T follicular helper cell (primary cell): ENCODE data around the gene GPR150.

Experiments used
- DNase-seq: peaks from one replicate; pipeline ENCODE4 v3.0.0-alpha.2; 2020; ENCODE audit warnings: low read depth
- total RNA-seq, 2 experiments: gene quantifications; one replicate each; lab custom pipeline; 2026; lab: John Stamatoyannopoulos, UW

Gene GPR150
- 0.30 to 0.78 reads per million in 2 experiments for total RNA-seq

DNA sequence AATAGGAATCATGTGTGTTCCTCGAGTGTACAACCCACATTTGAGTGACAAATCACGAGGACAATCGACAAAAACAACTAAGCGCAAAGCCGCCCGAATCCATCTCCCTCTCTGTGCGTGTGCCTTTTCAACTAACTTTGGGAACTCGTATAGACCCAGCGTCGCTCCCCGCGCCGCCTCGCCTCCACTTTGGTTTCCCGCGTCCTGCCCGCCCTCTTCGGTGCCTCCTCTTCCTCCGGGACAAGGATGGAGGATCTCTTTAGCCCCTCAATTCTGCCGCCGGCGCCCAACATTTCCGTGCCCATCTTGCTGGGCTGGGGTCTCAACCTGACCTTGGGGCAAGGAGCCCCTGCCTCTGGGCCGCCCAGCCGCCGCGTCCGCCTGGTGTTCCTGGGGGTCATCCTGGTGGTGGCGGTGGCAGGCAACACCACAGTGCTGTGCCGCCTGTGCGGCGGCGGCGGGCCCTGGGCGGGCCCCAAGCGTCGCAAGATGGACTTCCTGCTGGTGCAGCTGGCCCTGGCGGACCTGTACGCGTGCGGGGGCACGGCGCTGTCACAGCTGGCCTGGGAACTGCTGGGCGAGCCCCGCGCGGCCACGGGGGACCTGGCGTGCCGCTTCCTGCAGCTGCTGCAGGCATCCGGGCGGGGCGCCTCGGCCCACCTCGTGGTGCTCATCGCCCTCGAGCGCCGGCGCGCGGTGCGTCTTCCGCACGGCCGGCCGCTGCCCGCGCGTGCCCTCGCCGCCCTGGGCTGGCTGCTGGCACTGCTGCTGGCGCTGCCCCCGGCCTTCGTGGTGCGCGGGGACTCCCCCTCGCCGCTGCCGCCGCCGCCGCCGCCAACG lies at the start of gene GPR150:
GPR150 (plus strand) TSS at position 58 of the 840 bp plus-strand sequence; CDS start at position 247, 189 bp downstream.
- peak; percentile 37 for DNase-seq

DNA sequence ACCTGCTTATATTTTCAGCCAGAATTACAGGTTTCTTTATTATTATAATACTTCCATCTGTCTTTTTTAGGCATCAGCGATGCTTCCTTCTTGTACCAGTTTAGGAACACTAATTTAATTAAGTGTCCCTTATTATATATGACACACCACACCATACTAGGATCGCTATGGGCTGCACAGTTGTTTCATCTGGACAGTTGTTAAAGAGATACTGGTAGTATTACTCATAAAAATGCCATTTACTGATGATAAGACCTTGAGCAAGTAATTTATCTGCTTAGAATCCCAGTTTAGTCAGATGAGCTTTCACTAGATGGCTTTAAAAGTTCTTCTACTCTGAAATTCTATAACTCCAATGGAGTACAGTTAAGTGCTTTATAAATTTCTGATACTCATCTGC lies 47.9 kb upstream of the GPR150 start:
- DNase-seq = no peak

DNA sequence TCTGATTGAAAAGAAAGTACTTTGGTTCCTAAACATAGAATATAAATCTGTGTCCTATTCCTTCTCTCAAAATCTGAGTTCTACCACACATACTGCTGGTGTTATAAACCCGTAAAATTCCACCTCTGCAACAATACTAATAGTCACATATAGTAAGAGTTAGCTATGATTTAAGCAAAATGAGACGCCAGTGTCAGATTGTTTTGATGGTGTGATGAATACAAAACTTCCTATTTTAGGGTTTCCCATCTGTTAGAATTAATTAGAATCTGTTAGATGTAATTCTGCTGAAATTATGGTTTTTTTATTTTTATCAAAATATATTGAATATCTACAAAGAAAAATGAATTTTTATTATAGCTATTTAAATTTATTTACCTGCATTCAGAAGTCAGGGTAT lies 38.3 kb upstream of the GPR150 start:
- DNase-seq = no peak

DNA sequence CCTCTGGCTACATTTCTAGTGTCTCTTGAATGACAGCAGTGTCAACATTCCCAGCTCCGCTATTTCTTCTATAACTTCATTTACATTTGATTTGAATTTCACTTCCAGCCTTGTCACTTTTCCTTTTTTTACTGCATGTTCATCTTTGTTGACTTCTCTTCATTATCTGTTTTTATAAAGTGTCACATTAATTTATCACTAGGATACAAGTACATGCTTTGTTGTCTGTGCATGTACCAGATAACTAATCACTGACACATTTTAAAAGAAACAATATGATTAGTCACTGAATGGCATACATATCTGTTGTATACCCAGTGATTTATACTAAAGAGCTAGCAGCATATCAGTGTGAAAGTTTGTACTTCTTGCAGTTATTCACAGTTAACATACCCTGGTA lies 35.9 kb upstream of the GPR150 start:
- DNase-seq = no peak

DNA sequence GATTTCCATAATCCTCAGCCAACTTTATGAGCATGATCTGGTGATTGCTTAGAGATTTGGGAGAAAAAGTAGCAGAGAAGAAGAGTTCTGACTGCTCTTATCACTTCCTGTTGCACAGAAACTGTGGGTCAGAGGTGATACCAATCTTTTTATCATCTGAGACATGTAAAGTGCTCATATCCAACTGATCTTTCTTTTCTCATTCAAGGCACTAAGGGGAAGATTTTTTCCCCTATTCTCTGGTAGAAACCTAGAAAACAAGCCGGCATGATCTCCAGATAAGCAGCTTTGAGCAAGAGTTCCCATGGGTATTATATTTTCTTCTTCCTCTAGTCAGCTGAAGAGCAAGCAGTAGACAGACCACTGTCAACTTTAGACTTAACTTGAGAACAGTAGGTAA lies 29.0 kb upstream of the GPR150 start:
- DNase-seq = no peak

DNA sequence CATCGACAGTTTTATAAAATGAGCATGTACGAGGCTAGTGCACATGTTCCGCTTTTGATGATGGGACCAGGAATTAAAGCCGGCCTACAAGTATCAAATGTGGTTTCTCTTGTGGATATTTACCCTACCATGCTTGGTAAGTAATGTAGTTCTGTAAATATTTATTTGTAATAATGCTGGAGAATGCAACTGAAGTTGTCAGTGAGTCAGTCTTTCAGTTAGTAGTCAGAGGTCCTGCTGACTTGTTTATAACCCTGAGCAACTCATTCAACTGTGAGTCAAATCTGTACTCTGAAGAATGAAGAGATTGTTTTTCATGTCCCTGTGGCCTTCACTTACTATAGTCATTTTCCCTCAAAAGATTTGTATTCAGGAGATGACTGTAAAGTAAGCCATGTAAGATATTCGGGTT lies 28.4 kb upstream of the GPR150 start:
- DNase-seq = no peak

DNA sequence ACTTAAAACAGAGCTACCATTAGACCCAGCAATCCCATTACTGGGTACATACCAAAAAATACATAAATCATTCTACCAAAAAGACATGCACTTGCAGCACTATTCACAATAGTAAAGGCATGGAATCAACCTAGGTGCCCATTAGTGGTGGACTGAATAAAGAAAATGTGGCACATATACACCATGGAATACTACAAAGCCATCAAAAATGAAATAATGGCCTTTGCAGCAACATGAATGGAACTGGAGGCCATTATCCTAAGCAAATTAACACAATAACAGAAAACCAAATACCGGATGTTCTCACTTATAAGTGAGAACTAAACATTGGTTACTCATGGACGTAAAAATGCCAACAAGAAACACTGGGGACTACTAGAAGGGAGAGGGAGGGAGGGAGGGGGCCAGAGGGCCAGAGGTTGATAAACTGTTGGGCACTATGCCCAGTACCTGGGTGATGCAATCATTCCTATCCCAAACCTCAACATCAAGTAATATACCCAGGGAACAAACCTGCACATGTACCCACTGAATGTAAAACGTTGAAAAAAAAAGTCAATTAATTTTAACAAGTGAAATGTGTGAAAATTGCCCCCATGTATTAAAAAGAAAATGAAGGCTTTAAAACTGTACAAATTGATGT lies 24.5 kb upstream of the GPR150 start:
- DNase-seq = no peak

DNA sequence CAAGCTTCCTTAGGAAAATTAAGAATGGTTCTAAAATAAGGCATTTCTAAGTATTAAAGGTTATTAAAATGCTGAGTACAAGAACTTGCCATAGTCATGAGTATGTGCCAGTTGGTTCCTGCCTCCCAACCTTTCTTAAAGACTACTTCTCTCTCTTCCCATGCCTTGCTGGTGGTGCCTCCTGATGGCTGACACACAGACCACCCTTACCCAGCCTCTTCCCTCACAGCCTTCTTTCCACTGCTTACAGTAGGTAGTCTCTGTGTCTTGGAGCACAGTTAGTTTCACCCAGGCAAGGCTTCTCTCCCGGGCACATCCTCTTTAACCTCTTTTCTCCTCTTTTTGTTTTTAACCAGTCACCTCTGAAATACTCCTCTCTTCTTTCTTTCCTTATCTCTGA lies 20.6 kb upstream of the GPR150 start:
- DNase-seq = no peak

DNA sequence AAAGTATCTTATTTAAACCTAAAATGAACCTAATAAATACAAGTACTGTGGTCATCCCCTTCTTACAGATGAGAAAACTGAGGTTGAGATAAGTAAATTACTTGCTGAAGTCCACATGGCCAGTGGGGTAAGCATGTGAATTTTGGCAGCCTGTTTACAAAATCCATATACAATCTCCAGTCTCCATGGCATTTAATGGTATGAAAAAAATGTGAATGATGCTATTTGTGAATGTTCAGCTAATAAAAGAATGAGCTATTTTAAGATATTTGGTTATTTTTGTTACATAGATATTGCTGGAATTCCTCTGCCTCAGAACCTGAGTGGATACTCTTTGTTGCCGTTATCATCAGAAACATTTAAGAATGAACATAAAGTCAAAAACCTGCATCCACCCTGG lies 19.3 kb upstream of the GPR150 start:
- DNase-seq = no peak

DNA sequence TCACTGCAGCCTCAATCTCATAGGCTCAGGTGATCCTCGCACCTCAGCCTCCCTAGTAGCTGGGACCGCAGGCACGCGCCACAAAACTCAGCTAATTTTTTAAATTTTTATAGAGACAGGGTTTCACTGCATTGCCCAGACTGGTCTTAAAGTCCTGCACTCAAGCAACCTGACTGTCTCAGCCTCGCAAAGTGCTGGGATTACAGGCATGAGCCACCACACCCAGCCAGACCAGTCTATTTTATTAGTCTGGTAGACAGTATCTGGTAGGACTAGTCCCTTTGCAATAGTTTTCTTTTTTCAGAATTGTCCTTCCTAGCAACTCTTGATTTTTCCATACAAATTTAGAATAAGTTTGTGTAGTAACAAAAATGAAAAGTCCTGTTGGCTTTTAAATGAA lies 14.1 kb upstream of the GPR150 start:
- no peak for DNase-seq

DNA sequence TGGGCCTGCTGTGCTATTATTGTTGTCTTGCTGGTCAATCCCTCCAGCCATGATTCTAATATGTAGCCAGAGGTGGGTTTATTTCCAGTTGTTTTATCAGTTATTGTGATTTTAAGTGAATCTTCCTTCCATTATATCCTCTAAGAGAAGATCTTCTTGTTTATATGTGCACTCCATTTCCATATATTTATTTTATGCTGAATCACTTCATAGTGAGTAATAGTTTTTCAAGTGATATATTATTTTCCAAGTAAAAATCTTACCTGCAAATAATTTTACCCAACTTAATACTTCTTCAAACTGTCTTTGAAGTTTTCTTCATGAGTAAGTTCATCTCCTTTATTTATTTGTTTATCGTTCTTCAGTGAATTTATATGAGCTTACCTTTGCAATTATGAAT lies 13.5 kb upstream of the GPR150 start:
- DNase-seq = no peak

DNA sequence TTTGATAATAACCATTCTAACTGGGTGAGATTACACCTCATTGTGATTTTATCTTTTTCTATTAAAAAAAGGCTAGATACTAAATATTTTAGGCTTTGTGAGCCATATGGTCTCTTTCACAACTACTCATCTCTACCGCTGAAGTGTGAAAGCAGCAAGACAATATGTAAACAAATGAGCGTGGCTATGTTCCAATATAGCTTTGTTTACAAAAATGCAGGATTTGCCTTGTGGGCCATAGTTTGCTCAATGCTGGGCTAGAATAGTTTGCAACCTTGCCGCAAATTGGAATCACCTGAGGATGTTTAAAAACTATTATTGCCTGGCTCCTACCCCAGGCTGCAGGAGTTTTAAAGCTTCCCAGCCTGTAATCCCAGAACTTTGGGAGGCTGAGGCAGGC lies 10.2 kb upstream of the GPR150 start:
- no peak for DNase-seq

DNA sequence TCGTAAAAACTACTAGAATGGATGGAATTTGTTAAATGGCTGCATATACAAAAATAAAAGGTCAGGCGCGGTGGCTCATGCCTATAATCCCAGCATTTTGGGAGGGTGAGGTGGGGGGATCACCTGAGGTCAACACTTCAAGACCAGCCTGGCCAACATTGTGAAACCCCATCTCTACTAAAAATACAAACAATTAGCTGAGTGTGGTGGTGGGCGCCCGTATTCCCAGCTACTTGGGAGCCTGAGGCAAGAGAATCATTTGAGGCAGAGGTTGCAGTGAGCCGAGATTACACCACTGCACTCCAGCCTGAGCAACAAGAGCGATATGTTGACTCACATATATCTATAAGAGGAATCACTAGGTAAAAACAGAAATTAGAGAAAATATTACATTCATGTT lies 9.3 kb upstream of the GPR150 start:
- no peak for DNase-seq

DNA sequence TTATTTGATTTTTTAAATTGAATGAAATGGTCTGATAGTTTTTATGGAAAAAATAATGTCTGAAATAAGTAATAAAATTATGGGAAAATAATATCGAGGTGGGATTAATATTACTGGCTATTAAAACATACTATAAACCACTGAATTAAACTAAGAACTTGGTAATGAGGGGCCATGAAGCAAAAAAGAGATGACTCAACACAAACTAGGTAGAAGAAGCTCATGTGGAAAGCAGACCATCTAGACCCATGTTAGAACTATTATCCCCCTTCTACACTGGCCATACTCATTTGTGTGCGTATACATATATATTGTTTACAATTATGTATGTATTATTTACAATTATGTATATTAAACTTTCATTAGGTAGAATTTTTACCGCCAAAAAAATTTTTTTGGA lies 8.5 kb upstream of the GPR150 start:
- DNase-seq = no peak

DNA sequence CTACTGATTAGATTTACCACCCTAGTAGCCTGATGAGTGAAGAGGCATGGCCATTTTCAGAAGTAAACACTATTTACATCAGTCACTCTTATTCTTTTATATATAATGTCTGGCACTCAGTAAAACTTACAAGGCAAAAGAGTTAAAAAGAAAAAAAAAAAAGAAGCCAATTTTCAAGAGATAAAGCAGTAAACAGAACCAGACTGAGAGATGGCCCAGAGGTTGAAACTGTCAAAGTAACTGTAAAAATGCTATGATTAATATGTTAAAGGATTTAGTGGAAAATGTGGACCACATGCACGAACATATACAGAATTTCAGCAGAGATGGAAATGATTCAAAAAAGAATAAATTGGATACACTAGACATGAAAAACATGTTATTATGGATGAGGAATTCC lies 6.4 kb upstream of the GPR150 start:
- DNase-seq = no peak

DNA sequence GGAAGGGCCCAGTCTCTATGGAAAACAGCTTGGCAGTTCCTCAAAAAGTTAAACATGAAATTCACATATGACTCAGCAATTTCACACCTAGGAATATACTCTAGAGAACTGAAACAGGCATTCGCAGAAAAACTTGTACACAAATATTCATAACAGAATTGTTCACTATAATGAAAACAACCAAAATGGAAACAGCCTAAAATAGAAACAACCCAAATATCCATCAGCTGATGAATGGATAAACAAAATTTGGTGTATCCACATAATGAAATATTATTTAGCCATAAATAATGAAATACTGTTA lies 4.8 kb upstream of the GPR150 start:
- DNase-seq = no peak

DNA sequence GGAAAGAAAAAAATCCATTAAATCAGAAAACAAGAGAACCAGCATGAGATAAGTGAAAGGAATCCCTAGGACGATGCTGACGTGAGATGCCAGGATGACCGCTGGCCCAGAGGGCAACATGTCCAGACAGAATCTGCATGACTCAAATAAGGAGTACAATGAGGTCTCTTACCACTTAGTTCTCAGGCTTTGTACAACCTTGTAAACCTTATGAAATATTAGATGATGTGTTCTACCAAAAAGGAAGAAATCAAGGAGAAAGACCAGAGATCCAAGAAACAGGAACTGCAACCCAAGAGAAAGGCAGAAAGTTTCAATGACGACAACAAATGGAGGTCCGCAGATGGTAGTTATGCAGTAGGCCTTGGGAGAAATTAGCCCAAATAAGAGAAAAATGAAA lies 2.8 kb upstream of the GPR150 start:
- DNase-seq = no peak

DNA sequence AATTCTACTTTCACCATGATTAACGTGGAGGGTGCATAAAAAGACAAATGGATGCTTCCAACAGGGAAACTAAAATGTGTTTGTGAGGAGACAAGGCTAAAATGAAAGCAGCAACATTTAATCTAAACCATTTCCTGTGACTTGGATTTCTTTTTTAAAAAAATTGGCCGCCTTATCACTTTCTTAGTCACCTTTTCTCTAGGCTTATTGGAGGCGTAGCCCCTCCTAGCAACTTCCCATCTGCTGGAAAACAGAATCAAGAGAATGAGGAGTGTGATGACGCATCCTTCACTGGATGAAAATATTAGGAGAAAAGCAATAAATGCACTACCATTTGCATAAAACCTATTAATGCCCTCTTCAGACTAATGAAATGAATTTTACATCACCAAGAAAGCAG lies 791 bp upstream of the GPR150 start:
- no peak for DNase-seq

DNA sequence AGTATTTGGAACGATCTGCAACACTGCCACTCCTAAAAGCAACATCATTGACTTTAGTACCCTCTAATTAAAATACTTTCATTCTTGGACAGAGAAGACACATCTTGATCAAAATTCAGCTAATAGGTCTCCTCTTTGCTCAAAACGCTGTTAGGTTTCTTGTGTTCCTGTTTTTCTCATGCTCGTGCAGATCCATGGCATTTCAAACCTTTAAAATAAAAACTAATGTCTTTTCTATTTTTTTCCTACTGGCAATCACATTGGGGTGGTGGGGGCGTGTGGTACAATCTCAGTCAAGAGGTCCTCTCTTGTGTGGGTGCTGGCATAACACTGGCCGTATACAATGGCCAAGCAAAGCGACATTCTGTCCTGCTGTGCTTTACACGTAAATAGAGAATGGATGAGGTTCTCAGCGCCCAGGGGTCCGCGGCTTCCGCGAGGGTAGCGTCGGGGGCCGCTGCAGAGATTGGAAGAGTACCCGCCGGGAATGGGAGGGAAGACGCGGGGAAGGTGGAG lies 315 bp upstream of the GPR150 start:
- DNase-seq = no peak

DNA sequence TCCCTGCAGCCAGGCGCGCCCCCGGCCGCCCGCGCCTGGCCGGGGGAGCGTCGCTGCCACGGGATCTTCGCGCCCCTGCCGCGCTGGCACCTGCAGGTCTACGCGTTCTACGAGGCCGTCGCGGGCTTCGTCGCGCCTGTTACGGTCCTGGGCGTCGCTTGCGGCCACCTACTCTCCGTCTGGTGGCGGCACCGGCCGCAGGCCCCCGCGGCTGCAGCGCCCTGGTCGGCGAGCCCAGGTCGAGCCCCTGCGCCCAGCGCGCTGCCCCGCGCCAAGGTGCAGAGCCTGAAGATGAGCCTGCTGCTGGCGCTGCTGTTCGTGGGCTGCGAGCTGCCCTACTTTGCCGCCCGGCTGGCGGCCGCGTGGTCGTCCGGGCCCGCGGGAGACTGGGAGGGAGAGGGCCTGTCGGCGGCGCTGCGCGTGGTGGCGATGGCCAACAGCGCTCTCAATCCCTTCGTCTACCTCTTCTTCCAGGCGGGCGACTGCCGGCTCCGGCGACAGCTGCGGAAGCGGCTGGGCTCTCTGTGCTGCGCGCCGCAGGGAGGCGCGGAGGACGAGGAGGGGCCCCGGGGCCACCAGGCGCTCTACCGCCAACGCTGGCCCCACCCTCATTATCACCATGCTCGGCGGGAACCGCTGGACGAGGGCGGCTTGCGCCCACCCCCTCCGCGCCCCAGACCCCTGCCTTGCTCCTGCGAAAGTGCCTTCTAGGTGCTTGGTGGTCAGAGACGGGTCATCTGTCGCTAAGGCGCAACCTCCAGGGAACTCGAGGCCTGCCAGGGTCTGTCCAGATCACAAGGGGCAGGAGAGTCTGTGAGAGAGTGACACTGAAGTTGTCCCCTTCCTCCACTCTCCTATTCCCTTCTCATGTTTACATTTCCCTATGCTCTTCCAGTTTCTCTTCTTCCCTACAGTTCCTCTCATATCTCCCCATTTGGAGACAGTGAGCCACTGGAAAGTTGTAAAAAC lies 1.3 kb downstream of the GPR150 start:
- DNase-seq = peak; percentile 20

DNA sequence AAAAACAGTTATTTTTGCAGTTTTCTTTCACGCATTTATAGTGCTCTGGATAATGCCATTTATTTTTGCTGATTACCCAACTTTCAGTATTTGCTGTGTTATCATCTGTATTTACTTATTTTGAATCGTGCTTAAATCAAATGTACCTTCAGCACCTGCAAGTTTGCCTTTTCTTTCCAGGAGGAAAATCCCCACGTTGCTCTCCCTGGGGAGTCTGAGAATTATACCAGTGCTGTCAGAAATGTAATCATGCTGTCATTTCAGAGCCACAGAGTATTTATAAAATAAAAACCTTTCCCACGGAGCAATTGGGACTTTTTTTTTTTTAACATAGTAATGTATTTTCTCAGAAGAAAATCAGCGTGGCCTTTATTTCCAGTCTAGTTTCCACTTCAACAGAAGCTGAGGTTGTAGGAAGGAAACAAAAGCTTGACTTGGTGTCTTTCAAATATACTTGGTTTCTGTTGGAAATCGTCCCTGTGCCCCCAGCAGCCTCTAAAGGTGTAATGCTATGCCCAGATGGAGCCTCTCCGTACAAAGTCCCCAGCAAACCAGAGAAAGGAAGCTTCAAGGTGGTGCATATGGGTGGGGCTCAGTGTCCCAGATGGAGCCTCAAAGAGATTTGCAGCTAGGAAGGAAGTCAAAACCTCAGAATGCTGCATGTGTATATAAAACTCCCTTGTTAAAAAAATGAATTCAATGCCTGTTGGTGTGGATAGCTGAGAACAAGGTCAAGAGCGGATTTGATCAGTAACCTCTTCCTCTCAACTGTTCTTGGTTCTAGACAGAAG lies 2.1 kb downstream of the GPR150 start:
- peak; percentile 9 for DNase-seq

DNA sequence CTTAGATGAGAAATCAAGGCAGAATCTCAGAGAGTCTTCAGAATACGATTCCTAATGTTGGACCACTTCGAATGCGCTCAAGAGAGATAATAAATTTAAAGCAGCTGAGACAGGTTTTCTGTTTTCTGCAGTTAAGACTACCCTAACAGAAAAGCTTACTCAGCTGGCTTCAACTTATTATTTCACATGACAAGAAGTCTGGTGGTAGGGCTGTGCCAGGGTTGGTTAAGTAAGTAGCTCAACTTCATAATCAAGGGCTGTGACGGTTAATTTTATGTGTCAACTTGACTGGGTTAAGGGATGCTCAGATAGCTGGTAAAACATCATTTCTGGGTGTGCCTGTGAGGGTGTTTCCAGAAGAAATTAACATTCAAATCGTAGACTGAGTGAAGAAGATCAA lies 3.8 kb downstream of the GPR150 start:
- DNase-seq = no peak
